HepG2 (cell line): ENCODE data around the gene PPP6R2. TPM values are rescaled to one million over a fixed set of nuclear protein-coding genes. Genes with fewer than 3 reads are reported as not detected.

ENCODE experiments used
- ATAC-seq: fragments of 200-7000 bp; cut with Tn5 transposase; 3 replicates; pipeline ENCODE4 v1.9.1; 2020; ENCODE audit warnings: mild to moderate bottlenecking, moderate library complexity
- BruUV-seq: library from RNA; stranded (reverse); fragments of 400-500 nt; replicated peaks from 2 replicates; lab custom pipeline; 2021; lab: Mats Ljungman, UMichigan
- CTCF ChIA-PET: fragments of 300-600 bp; formaldehyde crosslinking; extraction: SDS; loops from one replicate; lab custom pipeline; 2021; ENCODE audit warnings: low total read pairs, inconsistent platforms, low intra/inter-chr PET ratio; lab: Yijun Ruan, JAX
- POLR2A ChIA-PET: fragments of 350-600 bp; sonication (Branson Sonifier 250); formaldehyde crosslinking; loops from one replicate; lab custom pipeline; 2020; ENCODE audit warnings: antibody characterized with exemption, inconsistent platforms; lab: Yijun Ruan, JAX
- DNase-seq: peaks from one replicate; pipeline ENCODE4 v3.0.0-alpha.2; 2015; ENCODE audit warnings: low spot score
- FAIRE-seq: peaks from 3 replicates; lab custom pipeline; 2011; peaks lifted over from hg19 to GRCh38; lab: Jason Lieb, UNC
- H2AFZ ChIP-seq: one replicate; pipeline ENCODE4 v1.6.1; 2011; ENCODE audit warnings: low read length, inconsistent platforms
- H3K27ac ChIP-seq: fragments of 300-600 bp; 3 replicates; pipeline ENCODE4 v1.8.0; 2011; ENCODE audit warnings: mixed run types, mild to moderate bottlenecking, mixed read lengths, low read length, inconsistent platforms; ENCODE audit not compliant: insufficient read depth; ENCODE audit errors: extremely low read length
- H3K27me3 ChIP-seq, 2 experiments: fragments of 200-600 bp in 1 of 2; 2 replicates in 1 of 2; 3 replicates in 1 of 2; pipeline versions ENCODE4 v1.6.0 to v1.8.0; 2011; ENCODE audit warnings: low read length in 2 of 2, mild to moderate bottlenecking in 2 of 2, moderate library complexity in 2 of 2, inconsistent platforms in 1 of 2; ENCODE audit not compliant: insufficient read depth in 2 of 2, control insufficient read depth in 1 of 2
- H3K36me3 ChIP-seq, 2 experiments: fragments of 200-600 bp in 1 of 2; replicated peaks in 1 of 2; 2 replicates in 1 of 2; 3 replicates in 1 of 2; pipeline versions ENCODE4 v1.5.1 to v1.8.0; 2011; ENCODE audit warnings: low read length in 2 of 2, inconsistent platforms in 1 of 2; ENCODE audit not compliant: insufficient read depth in 2 of 2, control insufficient read depth in 1 of 2
- H3K4me1 ChIP-seq: 2 replicates; pipeline ENCODE4 v1.5.1; 2012; ENCODE audit warnings: low read length, inconsistent platforms; ENCODE audit not compliant: insufficient read depth
- H3K4me2 ChIP-seq: 2 replicates; pipeline ENCODE4 v1.6.0; 2011; ENCODE audit warnings: low read depth, low read length, inconsistent platforms
- H3K4me3 ChIP-seq, 3 experiments: fragments of 200-600 bp in 1 of 3; sonication (generic), shearing (Covaris generic) in 1 of 3; replicated peaks in 1 of 3; 2 replicates each; pipeline ENCODE4 v1.5.1; 2011 to 2016; ENCODE audit warnings: low read length in 3 of 3, inconsistent platforms in 2 of 3, low read depth in 2 of 3, mild to moderate bottlenecking in 2 of 3, control low read depth in 1 of 3, mixed read lengths in 1 of 3; ENCODE audit not compliant: insufficient read depth in 1 of 3
- H3K79me2 ChIP-seq: one replicate; pipeline ENCODE4 v1.6.1; 2011; ENCODE audit warnings: low read length, inconsistent platforms; ENCODE audit not compliant: insufficient read depth
- H3K9ac ChIP-seq: 2 replicates; pipeline ENCODE4 v1.6.0; 2011; ENCODE audit warnings: mild to moderate bottlenecking, low read depth, low read length, inconsistent platforms; ENCODE audit not compliant: insufficient read depth
- H3K9me3 ChIP-seq: 2 replicates; pipeline ENCODE4 v1.5.1; 2012; ENCODE audit warnings: mild to moderate bottlenecking, low read length
- H4K20me1 ChIP-seq: 2 replicates; pipeline ENCODE4 v1.6.0; 2011; ENCODE audit warnings: inconsistent platforms, mild to moderate bottlenecking, low read length, moderate library complexity; ENCODE audit not compliant: insufficient read depth
- CC2D1A ChIP-seq: sonication (generic); formaldehyde crosslinking; IDR thresholded peaks from 2 replicates; pipeline ENCODE4 v1.8.1; 2023; ENCODE audit warnings: mild to moderate bottlenecking, missing genetic modification reagents
- HNRNPL ChIP-seq: fragments of 200-400 bp; formaldehyde crosslinking; IDR thresholded peaks from 2 replicates; pipeline ENCODE4 v1.6.1; 2017; ENCODE audit warnings: mild to moderate bottlenecking, low read depth, low read length
- TOE1 ChIP-seq: sonication (generic); formaldehyde crosslinking; IDR thresholded peaks from 2 replicates; pipeline ENCODE4 v1.4.0; 2020; ENCODE audit warnings: mild to moderate bottlenecking, missing genetic modification reagents
- WGBS: methylation state at CpG from one replicate; pipeline ENCODE4 v1.1.6; 2017; ENCODE audit warnings: low lambda C conversion rate; 5-methylcytosine and 5-hydroxymethylcytosine counted together
- in situ Hi-C: cut with HindIII; loops from 2 replicates; pipeline ENCODE4 v1.10.0; 2017; ENCODE audit warnings: low pct_unique_long_range_greater_than_20kb; ENCODE audit not compliant: extremely low pct_ligation_motif_present
- intact Hi-C: fragments of 100-400 bp; cut with micrococcal nuclease; formaldehyde crosslinking; loops from one replicate; pipeline ENCODE4 v1.10.0; 2022; ENCODE audit not compliant: unreplicated experiment
- polyA plus RNA-seq, 8 experiments: library from polyadenylated mRNA; depleted of rRNA in 3 of 8; stranded (reverse) in 7 of 8; unstranded in 1 of 8; fragments of >200 nt; fragmentation: Illumina TruSeq in 4 of 8; extraction: Trizol in 4 of 8; gene quantifications; 2 replicates each; pipeline versions ENCODE4 v1.2.1 to v1.2.3, GENCODE V29; 2011 to 2016; ENCODE audit warnings: low read depth in 4 of 8, missing spikeins in 1 of 8, mixed read lengths in 1 of 8; ENCODE audit not compliant: insufficient read depth in 1 of 8
- total RNA-seq, 5 experiments: library from RNA; depleted of rRNA; stranded (reverse); fragments of >200 nt; fragmentation: Illumina TruSeq; extraction: Trizol; gene quantifications; 2 replicates each; pipeline ENCODE4 v1.2.3, GENCODE V29; 2016; ENCODE audit warnings: low read depth in 1 of 5
- TF ChIP-seq, protein P1 (sequence below): sonication (generic); formaldehyde crosslinking; IDR thresholded peaks from 2 replicates; pipeline ENCODE4 v1.4.0; 2020; ENCODE audit warnings: mild to moderate bottlenecking, missing genetic modification reagents
- TF ChIP-seq, protein P2 (sequence below): sonication (generic); formaldehyde crosslinking; IDR thresholded peaks from 2 replicates; pipeline ENCODE4 v1.9.0; 2022; ENCODE audit warnings: missing genetic modification reagents, mild to moderate bottlenecking, borderline replicate concordance

The PPP6R2 gene
- total and polyA plus RNA-seq, 2 of the 13 experiments (the other 11 are each of a cell fraction or from before 2014, with no cell fraction given), result 55.0 to 102 TPM

- Histone ChIP-seq H3K27ac (no peak overlapping the region), H3K9me3 (no peaks in the 10 kb centered on the region), H3K9ac (no peak overlapping the region), H3K4me2 (no peak overlapping the region), H4K20me1 (no peaks in the 10 kb centered on the region), H3K4me3 (no peak overlapping the region), H2AFZ (no peak overlapping the region), H3K36me3 (no peaks in the 10 kb centered on the region), H3K79me2 (no peaks in the 10 kb centered on the region), H3K4me1 (peaks cover 74% of the 10 kb centered on the region), H3K27me3 (peaks cover 0 to 1% of the 10 kb centered on the region in 2 experiments; a peak in 3 of 5 replicates)
- POLR2A ChIA-PET, result interaction anchor here (0.9 to 1.5 kb wide), 3 partner anchors 9 to 27 kb away, joined by 3 to 6 read pairs (median 4); no protein-coding TSS in a partner anchor
- WGBS, result 85% methylated on average over 4 of the region's 10 CpGs
- TF ChIP-seq HNRNPL (peak; percentile 76; the same call in 1 of the 2 replicates), TOE1 (CRISPR knock-in tag) (no peak), CC2D1A (CRISPR knock-in tag) (no peak)
- TF ChIP-seq, protein P1, sequence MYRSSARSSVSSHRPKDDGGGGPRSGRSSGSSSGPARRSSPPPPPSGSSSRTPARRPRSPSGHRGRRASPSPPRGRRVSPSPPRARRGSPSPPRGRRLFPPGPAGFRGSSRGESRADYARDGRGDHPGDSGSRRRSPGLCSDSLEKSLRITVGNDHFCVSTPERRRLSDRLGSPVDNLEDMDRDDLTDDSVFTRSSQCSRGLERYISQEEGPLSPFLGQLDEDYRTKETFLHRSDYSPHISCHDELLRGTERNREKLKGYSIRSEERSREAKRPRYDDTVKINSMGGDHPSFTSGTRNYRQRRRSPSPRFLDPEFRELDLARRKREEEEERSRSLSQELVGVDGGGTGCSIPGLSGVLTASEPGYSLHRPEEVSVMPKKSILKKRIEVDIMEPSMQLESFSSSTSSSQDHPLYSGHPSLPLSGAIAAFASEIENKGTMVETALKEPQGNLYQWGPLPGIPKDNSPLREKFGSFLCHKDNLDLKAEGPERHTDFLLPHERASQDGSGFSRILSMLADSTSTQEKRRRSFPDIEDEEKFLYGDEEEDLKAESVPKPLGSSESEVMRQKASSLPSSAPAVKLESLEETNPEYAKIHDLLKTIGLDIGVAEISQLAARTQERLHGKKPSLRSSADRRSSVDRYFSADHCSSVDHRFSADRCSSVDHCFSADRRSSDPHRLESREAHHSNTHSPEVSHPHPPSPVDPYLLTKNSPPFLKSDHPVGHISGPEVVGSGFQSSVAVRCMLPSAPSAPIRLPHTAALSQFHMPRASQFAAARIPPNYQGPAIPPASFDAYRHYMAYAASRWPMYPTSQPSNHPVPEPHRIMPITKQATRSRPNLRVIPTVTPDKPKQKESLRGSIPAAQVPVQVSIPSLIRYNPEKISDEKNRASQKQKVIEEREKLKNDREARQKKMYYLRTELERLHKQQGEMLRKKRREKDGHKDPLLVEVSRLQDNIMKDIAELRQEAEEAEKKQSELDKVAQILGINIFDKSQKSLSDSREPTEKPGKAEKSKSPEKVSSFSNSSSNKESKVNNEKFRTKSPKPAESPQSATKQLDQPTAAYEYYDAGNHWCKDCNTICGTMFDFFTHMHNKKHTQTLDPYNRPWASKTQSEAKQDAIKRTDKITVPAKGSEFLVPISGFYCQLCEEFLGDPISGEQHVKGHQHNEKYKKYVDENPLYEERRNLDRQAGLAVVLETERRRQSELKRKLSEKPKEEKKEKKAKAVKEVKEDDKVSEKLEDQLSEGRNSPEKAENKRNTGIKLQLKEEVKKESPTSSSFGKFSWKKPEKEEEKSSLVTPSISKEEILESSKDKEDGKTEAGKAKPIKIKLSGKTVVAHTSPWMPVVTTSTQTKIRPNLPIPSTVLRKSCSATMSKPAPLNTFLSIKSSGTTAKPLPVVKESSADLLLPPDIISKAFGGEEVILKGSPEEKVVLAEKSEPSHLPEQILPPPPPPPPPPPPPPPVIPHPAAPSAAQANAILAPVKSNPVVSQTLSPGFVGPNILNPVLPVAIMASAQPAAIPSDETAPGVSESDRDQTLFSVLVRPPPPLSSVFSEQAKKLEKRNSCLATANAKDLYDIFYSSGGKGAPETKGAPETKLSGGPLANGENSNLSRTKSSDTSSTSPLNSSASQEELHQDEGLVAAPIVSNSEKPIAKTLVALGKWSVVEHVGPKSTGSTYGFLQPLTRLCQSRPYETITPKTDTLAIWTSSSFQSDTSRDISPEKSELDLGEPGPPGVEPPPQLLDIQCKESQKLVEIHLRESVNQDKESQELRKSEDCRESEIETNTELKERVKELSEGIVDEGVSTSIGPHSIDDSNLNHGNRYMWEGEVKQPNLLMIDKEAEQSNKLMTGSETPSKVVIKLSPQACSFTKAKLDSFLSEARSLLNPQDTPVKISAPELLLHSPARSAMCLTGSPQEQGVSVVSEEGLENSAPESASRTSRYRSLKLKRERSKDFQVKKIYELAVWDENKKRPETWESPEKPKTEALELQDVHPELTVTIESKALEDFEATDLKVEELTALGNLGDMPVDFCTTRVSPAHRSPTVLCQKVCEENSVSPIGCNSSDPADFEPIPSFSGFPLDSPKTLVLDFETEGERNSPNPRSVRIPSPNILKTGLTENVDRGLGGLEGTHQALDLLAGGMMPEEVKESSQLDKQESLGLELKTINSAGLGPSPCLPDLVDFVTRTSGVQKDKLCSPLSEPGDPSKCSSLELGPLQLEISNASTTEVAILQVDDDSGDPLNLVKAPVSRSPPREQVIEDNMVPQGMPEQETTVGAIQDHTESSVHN (CRISPR knock-in tag), result no peak
- TF ChIP-seq, protein P2, sequence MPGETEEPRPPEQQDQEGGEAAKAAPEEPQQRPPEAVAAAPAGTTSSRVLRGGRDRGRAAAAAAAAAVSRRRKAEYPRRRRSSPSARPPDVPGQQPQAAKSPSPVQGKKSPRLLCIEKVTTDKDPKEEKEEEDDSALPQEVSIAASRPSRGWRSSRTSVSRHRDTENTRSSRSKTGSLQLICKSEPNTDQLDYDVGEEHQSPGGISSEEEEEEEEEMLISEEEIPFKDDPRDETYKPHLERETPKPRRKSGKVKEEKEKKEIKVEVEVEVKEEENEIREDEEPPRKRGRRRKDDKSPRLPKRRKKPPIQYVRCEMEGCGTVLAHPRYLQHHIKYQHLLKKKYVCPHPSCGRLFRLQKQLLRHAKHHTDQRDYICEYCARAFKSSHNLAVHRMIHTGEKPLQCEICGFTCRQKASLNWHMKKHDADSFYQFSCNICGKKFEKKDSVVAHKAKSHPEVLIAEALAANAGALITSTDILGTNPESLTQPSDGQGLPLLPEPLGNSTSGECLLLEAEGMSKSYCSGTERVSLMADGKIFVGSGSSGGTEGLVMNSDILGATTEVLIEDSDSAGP (CRISPR knock-in tag), result no peak
- CTCF ChIA-PET, result no interaction called here
- FAIRE-seq (no peak), ATAC-seq (no peak), DNase-seq (no peak)
- intact Hi-C loops, result no loop called here
- in situ Hi-C loops, result no loop called here
- BruUV-seq, result no TSS peak
Observed at GRCh38 chr22:50320671-50321325, 22.3 kb upstream of the PPP6R2 start.
